COLO668 (cell line): ENCODE measurements around the gene C1RL.
A peak's percentile ranks its signal among the peaks of the same experiment; 100 is the strongest.
"Not testable (repeated sequence)": the region's sequence is repeated elsewhere in the genome, so short reads cannot be mapped to it uniquely, and the experiment has no call there.

Experiments
- DNase-seq: peaks from one replicate; lab custom pipeline; 2025; ENCODE audit not compliant: unreplicated experiment; lab: John Stamatoyannopoulos, UW

Gene C1RL

GRCh38 chr12:7116196-7116595 is 7.2 kb upstream of the C1RL start:
- no peak for DNase-seq

- no peak for DNase-seq
Observed at GRCh38 chr12:7114851-7115250, 5.8 kb upstream of the C1RL start.

GRCh38 chr12:7114008-7114407 is 5.0 kb upstream of the C1RL start:
- DNase-seq, result no peak

DNA sequence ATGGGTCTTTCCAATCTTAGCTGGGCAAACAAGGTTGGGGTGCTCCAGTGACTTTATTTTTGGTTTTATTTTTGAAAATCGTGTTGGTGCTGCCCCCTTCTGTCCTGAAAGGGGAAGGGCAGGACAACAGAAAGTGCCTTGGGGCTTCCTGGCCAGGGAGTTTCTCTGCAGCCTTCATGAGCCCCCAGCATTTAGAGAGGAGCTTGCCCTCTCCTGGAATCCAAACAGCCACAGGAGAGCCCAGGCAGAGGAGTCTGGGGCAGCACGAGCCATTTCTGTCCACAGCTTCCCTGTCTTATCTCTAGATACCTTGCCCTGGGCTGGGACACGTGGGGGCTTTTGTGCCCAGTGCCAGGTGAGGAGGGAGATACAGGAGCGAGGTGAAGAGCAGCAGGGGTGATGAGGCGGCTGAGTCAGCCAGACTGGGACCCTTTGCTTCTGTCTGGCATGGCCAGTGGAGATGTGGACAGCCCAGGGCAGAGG is 4.4 kb upstream of the C1RL start:
- peak; percentile 0 for DNase-seq

DNA sequence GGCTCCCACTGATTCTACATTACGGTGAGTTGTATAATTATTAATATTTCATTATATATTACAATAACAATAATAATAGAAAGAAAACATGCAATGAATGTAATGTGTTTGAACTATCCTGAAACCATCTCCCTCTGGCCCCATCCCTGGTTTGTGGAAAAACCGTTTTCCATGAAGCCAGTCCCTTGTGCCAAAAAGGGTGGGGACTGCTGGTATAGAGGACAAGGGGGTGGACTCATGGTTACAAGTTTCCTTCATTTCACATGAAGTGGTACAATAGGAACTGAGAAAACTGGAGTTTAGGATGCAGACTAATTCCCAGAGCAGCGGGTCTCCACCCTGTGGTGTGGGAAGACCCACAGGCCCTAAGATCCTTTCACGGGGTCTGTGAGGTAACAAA is 3.0 kb upstream of the C1RL start:
- DNase-seq, result no peak

- no peak for DNase-seq
Observed at GRCh38 chr12:7110661-7111060, 1.6 kb upstream of the C1RL start.

GRCh38 chr12:7109572-7109920 is 532 bp upstream of the C1RL start:
- DNase-seq, result no peak

- DNase-seq, result peak; percentile 78
Observed at GRCh38 chr12:7108003-7108795, 815 bp downstream of the C1RL start.

DNA sequence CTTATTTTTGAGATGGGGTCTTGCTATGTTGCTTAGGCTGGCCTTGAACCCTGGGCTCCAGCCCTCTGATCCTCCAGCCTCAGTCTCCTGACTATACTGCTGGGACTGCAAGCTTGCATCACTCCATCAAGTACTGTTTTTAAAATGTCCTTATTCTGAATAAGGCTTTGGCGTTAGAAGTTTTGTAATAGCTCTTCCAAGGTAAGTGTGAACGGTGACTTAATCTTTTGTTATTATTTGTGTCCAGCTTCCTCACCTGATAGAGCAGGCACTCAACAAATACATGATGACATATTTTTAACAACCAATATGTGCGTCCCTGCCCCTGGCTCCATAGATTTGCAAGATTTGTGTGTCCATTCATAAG is 1.4 kb downstream of the C1RL start:
- no peak for DNase-seq

DNA sequence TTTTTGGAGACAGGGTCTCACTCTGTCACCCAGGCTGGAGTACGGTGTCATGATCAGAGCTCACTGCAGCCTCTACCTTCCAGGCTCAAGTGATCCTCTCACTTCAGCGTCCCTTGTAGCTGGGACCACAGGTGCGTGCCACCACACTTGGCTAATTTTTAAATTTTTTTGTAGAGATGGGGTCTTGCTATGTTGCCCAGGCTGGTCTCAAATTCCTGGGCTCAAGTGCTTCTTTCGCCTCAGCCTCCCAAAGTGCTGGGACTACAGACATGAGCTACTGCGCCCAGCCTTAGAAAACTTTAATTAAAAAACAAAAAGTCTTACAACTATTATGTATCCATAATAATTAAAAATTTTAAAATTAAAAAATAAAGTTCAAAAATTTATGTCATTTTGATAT is 1.8 kb downstream of the C1RL start:
- DNase-seq, result not testable (repeated sequence)

DNA sequence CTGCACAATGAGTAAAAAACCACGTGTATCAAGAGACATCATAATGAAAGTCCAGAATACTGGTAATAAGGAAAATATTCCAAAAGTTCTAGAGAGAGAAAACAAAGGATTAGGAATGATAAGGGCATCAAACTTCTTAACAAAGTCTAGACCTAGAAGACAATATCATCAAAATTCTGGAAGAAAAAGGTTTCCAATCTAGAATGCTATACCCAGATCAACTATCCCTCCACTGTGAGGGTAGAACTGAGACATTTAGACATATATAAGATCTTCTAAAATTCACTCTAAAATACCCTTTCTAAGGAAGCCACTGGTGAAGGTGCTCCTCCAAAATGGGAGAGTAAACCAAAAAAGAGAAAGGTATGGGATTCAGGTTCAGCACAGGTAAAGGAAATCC is 2.9 kb downstream of the C1RL start:
- DNase-seq, result no peak

GRCh38 chr12:7103837-7104584 is 5.0 kb downstream of the C1RL start:
- no peak for DNase-seq

DNA sequence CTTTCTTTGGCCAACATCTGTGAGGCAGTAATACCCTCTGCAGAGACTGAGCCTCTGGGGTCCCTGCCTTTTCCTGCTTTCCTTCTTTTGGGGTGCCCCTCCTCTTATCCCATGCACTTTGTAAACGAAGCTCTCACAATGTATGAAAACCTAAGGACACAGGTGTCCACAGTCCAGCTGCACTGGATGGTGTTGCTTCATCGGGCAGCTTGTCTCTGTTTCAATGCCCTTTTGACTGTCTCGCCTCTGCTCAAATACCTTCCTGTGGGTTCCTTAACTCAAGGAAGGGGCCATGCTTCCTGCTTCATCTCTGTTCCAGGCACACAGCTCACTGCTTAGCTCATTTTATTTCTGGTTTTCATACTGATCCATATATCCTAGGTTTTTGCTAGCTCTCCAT is 6.4 kb downstream of the C1RL start:
- DNase-seq, result no peak

- DNase-seq, result no peak
Observed at GRCh38 chr12:7101694-7102131, 7.3 kb downstream of the C1RL start.

DNA sequence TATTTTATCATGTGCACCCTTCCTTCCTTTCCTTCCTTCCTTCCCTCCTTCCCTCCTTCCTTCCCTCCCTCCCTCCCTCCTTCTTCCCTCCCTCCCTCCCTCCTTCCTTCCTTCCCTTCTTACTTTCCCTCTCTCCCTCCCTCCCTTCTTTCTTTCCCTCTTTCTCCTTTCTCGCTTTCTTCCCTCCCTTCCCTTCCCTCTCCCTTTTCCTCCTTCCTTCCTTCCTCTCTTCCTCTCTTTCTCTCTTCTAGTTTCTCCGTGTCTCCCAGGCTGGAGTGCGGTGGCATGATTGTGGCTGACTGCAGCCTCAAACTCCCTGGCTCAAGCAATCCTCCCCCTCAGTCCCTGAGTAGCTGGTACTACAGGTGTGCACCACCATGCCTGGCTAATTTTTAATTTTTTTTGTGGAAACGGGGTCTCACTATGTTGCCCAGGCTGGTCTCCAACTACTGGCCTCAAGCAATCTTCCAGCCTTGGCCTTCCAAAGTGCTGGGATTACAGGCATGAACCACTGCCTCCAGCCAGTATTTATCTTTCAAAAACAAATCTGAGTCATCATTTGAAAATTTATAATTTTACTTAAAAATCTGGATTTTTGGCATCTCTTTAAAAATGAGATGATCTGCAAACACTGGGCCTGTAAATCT is 7.8 kb downstream of the C1RL start:
- no peak for DNase-seq

GRCh38 chr12:7100239-7100638 is 8.8 kb downstream of the C1RL start:
- DNase-seq, result no peak

DNA sequence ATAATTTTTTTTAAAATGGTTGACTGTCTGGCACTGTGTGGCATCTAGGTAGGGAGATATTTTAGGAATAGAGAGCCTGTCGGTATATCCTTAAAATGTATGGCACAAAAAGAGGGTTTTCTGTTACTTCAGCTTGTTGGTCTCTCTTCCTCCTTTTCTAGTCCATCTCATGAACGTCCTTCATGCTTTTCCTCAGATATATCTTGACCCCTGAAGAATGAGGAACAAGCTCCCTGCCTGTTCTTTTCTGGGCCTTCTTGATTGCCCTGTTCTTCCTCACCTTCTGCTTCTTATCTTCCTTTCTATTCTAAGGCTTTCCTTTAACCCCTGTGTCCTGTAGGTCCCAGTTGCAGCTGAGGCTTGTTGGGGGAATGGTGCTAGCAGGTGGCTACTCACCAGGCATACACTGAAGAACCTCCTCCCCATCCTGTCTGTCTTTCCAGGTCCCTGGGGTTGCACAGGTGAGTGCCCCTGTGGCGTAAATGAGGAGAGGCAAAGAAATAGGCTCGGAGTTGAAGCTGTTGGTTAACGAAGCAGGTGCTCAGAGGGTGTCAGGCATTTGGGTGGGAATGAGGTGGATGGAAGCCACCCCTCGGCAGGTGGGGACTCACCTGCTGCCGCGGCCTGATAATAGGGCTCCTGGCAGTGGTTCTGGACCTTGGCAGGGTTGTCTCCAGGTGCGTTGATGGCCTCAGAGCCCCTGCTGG is 9.6 kb downstream of the C1RL start:
- DNase-seq, result no peak

GRCh38 chr12:7096979-7097378 is 12.0 kb downstream of the C1RL start:
- DNase-seq, result no peak

- DNase-seq, result no peak
Observed at GRCh38 chr12:7096006-7096932, 12.7 kb downstream of the C1RL start.

DNA sequence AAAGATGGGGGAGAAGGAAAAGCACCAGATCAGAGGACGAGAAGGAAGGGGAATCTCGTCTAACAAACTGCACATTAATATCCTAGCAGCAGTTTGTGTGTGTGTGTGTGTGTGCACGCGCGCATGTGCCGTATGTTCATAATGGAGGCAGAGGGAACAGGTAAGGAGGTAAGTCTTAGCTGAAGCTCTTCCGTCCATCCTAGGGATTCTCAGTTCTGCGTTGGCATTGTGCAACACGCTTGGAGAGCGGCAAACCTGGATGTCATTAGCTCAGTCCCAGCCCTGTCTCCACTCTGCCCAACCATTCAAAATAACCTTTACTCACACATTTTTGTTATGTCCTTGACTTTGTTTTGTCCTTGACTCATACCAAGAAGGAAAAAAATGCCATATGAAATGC is 15.1 kb downstream of the C1RL start:
- DNase-seq, result no peak
